Endothelial cell of umbilical vein (primary cell): ENCODE data around the gene SIPA1L3.

Experiments
- EZH2 ChIP-seq: IDR thresholded peaks from 2 replicates; pipeline ENCODE4 v1.6.1; 2012; ENCODE audit warnings: borderline replicate concordance, low read depth, mild to moderate bottlenecking, moderate library complexity, low read length, inconsistent platforms; ENCODE audit not compliant: severe bottlenecking
- FOS ChIP-seq: IDR thresholded peaks from 2 replicates; pipeline ENCODE4 v1.6.1; 2011; ENCODE audit warnings: mild to moderate bottlenecking, low read length, moderate library complexity, borderline replicate concordance; ENCODE audit not compliant: insufficient read depth
- GATA2 ChIP-seq: IDR thresholded peaks from 2 replicates; pipeline ENCODE4 v1.7.0; 2011; ENCODE audit warnings: low read depth, mild to moderate bottlenecking, moderate library complexity, mixed read lengths, low read length; ENCODE audit not compliant: insufficient read length, insufficient read depth
- JUN ChIP-seq: IDR thresholded peaks from 2 replicates; pipeline ENCODE4 v1.6.1; 2011; ENCODE audit warnings: borderline replicate concordance, low read depth; ENCODE audit not compliant: insufficient read length, insufficient read depth
- MYC ChIP-seq: IDR thresholded peaks from one replicate; pipeline ENCODE4 v1.6.1; 2011; ENCODE audit warnings: mild to moderate bottlenecking, low read depth, low read length
- POLR2A ChIP-seq: IDR thresholded peaks from 2 replicates; pipeline ENCODE4 v1.6.1; 2012; ENCODE audit warnings: low read depth, mild to moderate bottlenecking, control low read depth, low read length
- POLR2AphosphoS5 ChIP-seq: IDR thresholded peaks from 2 replicates; pipeline ENCODE4 v1.6.1; 2012; ENCODE audit warnings: low read depth, mild to moderate bottlenecking, control low read depth, low read length, moderate library complexity; ENCODE audit not compliant: insufficient read depth
- TF ChIP-seq, protein P1 (sequence below), 2 donors: IDR thresholded peaks; 1 replicate in 1 of 2; 2 replicates in 1 of 2; pipeline ENCODE4 v1.5.1; 2011; ENCODE audit warnings: low read length in 2 of 2, mild to moderate bottlenecking in 2 of 2, moderate library complexity in 2 of 2, control low read depth in 1 of 2, inconsistent platforms in 1 of 2, low read depth in 1 of 2; ENCODE audit not compliant: insufficient read depth in 1 of 2; ENCODE audit errors: extremely low read depth in 1 of 2
- TF ChIP-seq, protein P2 (sequence below): IDR thresholded peaks from 2 replicates; pipeline ENCODE4 v1.6.1; 2011; ENCODE audit not compliant: insufficient read depth, insufficient read length

DNA sequence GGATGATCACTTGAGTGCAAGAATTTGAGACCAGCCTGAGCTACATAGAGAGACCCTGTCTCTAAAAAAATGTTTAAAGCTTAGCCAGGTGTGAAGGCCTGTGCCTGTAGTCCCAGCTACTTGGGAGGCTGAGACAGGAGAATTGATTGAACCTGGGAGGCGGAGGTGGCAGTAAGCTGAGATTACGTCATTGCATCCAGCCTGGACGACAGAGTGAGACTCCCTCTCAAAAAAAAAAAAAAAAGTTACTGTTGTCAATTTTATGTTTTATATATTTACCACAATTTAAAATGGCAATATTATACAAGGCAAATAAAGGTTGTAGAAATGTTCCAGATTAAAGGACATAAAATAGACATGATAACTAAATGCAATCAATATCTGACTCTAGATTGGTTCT, 29.9 kb upstream of the SIPA1L3 start:
- no peak for TF ChIP-seq POLR2A
- TF ChIP-seq, protein P1, sequence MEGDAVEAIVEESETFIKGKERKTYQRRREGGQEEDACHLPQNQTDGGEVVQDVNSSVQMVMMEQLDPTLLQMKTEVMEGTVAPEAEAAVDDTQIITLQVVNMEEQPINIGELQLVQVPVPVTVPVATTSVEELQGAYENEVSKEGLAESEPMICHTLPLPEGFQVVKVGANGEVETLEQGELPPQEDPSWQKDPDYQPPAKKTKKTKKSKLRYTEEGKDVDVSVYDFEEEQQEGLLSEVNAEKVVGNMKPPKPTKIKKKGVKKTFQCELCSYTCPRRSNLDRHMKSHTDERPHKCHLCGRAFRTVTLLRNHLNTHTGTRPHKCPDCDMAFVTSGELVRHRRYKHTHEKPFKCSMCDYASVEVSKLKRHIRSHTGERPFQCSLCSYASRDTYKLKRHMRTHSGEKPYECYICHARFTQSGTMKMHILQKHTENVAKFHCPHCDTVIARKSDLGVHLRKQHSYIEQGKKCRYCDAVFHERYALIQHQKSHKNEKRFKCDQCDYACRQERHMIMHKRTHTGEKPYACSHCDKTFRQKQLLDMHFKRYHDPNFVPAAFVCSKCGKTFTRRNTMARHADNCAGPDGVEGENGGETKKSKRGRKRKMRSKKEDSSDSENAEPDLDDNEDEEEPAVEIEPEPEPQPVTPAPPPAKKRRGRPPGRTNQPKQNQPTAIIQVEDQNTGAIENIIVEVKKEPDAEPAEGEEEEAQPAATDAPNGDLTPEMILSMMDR (IDR thresholded peaks at IDR 0.05; ENCODE audit: extremely low read depth in 1 of 2, insufficient read depth in 1 of 2, low read depth in 1 of 2, low read length in 2 of 2): no peak
- no peak for TF ChIP-seq POLR2AphosphoS5
- no peak for TF ChIP-seq EZH2
- TF ChIP-seq, protein P2, sequence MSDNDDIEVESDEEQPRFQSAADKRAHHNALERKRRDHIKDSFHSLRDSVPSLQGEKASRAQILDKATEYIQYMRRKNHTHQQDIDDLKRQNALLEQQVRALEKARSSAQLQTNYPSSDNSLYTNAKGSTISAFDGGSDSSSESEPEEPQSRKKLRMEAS: no peak
- no peak for TF ChIP-seq JUN
- TF ChIP-seq GATA2: no peak
- no peak for TF ChIP-seq MYC
- TF ChIP-seq FOS: no peak
